Putamen (tissue), 1 donor: ENCODE results near the gene TBP.

Source experiments
- DNase-seq: peaks from one replicate; pipeline ENCODE4 v3.0.0-alpha.2; 2016; ENCODE audit warnings: low spot score

TBP gene

GRCh38 chr6:170535004-170535403 is 19.2 kb upstream of the TBP start:
- no peak for DNase-seq

DNA sequence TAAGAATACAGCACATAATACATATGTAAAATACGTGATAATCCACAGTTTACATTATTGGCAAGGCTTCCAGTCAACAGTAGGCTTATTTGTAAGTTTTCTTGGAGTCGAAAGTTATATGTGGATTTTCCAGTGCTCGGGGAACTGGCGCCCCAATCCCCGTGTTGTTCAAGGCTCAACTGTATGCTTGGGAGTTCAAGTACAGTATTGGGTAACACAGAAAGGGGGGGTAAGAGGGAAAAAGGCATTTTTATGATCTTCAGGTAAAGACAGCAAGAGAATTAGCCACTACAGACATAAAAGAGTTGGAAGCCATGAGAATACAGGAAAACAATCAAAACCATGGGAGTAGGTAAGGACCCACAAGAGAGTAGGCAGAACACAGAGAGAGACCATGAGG is 17.5 kb upstream of the TBP start:
- DNase-seq, result no peak

- DNase-seq, result no peak
These were observed 16.8 kb upstream of the TBP start for GRCh38 chr6:170537329-170537728.

DNA sequence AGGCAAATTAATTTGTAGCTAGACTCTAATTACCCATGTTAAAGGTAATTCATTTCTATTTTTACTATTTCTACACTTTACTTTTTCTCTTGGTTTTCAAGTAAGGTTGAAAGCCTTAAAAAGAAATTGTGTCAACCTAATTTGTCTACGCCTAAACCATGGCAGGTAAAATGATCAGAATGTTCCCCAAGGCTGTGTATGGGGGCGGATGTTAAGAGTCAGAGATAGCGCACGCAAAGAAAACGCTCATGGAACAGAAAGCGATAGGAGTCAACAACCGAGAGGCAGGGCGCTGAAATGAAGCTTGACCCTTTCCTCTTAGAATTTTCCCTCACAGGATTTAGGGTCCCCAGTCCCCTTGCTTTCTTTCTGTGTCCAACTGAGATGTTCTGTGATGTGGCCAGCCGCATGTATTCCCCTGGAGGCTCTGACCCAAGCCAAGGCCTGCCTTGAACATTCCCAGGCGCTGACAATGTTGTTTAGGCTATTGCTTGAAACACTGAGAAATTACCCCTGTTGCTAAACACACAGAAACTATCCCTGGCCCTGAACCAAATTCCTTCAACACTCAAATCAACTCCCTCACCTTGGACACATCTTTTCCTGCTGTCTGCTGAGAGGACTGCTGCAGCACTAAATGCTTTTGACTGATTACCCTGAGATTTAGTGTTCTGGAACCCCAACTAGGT is 12.0 kb upstream of the TBP start:
- DNase-seq, result peak; percentile 78

GRCh38 chr6:170545405-170545804 is 8.8 kb upstream of the TBP start:
- DNase-seq, result no peak

- peak; percentile 97 for DNase-seq
These were observed 1.2 kb upstream of the TBP start, which contains the start of gene PSMB1 for GRCh38 chr6:170552765-170553533. PSMB1 (minus strand) TSS chr6:170553307; CDS start chr6:170553242, 65 bp downstream.

- DNase-seq, result no peak
These were observed 596 bp upstream of the TBP start for GRCh38 chr6:170553534-170554012.

DNA sequence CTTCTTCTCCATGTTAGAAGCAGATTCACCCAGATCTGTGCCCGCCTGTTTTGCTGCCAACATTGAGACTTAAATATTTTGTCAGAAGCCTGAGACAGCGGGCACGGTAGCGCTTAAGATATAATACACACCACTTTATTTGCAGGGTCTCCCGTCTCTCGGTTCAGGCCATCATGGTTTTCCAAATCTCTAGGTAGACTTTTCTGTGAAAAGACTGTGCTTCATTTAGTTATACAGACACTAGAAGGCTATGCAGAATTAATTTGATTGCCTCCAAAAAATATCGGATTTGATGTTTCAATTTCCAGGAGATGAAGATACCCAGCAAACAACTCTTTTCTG is 598 bp downstream of the TBP start:
- DNase-seq, result no peak

DNA sequence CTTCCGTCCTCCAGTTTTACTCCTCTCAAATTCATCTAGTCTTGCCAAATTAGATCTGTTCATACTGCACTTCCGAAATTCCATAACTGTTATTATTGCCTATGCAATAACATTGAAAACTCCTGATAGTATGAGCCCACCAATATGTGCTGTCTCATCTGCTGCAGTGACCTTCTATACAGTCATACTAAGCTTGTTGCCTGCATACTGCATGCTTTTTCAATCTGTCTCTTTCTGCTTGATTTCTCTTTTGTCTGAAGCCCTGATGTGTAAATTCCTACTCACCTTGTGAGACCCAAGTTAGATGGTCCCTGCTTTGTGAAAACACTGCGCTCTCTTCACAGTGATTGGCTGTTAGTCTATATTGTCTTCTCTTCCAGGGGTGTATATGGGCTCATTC is 1.1 kb downstream of the TBP start:
- DNase-seq, result no peak

GRCh38 chr6:170561555-170561954 is 7.4 kb downstream of the TBP start:
- no peak for DNase-seq

- DNase-seq, result no peak
These were observed 10.9 kb downstream of the TBP start for GRCh38 chr6:170564936-170565530.

DNA sequence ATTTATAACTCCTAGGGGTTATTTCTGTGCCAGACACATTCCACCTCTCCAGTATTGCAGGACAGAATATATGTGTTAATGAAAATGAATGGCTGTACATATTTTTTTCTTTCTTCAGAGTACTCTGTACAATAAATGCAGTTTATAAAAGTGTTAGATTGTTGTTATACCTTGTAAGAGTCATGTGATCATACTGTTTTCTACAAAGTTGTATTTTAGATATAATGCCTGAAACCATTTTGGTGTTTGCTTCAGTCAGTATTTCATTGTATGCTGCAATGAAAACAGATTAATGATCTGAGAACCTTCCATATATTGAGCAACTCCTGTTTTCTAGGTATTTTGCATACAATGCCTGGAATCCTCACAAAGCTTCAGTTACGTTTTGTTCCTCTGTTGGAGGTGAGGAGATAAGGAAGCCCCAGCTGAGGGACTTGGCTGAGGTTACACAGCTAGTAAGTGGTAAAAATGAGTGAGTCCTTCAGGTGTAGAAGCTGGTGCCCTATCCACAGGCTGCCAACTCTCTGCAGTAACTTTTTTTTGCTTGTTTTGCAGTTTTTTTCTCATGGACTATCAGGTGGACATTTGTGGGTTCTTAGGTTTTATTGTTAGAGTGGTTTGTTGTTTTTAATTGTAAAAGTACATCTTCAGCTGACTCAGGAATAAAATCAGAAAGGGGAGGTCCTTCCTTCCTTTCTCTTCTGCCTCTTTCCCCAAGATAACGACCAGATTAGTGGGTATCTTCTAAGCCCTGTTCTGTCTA is 18.7 kb downstream of the TBP start:
- no peak for DNase-seq

GRCh38 chr6:170575250-170575649 is 21.1 kb downstream of the TBP start:
- DNase-seq, result no peak

- no peak for DNase-seq
These were observed 24.7 kb downstream of the TBP start for GRCh38 chr6:170578909-170579308.

DNA sequence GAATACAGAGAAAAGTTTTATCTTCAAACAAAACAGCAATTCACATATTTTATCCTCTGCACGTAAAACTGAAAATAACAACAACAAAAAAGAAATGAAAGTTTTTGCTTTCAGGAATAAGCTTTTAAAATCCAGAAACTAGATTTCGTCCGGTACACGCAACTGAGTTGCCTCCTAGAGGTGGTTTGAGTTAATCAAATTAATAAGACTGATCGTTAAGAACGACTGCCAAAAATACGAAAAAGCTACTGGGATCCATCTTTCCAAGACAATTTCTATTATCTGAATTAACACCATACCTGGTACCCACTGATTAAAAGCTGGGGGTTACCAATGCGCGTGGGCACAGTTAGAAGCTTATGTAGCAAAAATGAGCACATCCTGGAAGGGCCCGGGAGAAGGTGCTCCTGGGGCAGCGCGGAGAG is 29.6 kb downstream of the TBP start:
- no peak for DNase-seq

DNA sequence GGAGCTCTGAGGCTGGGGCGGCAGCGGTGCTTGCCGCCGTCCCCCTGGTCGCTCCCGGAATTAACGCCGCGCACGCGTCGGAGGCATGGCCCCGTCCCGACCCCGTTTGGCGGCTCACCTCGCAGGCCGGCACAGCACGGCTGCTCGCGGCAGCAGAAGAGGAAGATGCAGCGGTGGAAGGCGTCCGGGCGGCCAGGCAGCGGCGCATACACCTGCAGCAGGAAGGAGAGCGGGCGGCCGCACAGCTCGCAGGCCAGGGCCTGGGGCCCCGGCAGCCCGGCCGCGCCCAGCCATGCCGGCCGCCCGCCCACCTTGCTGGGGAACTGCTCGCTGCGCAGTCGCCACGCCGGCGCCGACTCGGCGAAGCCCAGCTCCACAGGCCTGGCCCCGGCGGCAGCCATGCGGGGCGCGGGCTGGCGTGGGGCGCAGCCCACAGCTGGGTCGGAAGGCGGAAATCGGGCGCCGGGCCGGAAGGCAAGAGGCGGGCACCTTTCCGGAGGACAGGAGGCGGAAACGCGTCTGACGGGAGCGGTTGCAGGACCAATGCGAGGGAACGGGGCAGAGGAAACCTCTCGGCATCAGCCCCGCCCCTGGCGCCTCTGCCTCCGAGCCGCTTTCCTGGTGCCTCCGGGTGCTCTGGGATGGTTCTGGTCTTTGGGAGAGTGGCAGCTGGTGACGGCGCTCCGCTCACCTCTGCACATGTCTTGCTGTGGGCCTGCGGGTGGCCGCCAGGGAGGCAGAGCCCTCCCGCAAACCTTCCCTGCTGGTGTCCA is 30.2 kb downstream of the TBP start, which contains the start of gene PDCD2:
TSS of gene PDCD2 (minus strand) at position 457 of the 773 bp plus-strand sequence. CDS start at position 401, 56 bp downstream.
- peak; percentile 91 for DNase-seq

DNA sequence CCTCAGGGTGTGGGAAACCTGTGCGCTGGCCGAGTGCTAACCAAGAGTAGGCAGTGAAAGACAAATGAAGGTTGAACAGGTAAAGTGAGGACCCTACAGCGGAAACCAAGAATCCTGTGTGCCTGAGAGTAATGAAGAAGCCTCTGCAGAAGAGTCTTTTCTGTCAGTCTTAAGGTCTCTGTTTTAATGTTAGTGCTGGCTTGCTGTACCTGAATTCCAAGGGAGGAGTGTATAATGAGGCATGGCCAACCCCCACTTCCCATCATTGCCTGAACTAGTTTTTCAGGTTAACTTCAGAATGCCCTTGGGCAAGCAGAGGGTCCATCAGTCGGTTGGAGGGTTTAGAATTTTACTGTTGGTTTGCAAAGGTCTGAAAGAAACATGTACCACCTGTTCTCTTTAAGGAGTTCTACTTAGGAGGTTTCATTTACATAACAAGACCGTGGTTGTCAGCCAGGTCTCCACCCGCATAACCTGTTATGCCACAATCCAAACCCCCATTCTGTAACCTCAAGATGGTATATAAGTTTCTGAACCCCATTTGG is 30.9 kb downstream of the TBP start:
- no peak for DNase-seq

DNA sequence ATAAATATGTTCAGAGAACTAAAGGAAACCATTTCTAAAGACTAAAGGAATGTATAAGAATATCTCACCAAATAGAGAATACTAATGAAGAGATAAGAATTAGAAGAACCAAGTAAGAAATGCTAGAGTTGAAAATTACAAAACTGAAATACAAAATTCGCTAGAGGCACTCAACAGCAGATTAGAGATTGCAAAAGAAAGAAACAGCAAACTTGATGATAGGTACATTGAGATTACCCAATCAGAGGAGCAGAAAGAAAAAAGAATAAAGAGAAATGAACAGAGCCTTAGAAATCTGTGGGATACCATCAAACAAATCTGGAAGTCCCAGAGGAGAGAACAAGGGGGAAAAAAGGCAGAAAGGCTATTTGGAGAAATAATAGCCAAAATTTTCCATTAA is 36.6 kb downstream of the TBP start:
- DNase-seq, result no peak

DNA sequence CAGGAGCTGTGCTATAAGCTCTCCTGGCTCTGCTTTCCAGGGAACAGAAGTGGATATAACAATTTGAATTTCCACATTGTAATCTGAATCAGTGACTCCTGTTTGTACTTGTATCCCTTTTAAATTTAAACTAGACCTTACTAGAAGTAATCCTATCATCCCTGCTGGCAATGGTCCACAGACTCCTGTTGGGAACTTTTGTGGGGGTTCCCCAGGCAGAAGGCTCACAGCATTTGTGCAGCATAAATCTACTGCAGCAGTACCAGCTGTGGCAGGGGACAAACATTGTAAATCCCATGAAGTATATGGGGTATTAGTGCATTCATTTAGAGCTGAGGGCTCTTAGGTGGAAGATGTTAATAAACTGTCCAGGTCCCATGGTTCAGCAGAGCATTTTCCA is 42.3 kb downstream of the TBP start:
- no peak for DNase-seq

GRCh38 chr6:170597278-170597677 is 43.1 kb downstream of the TBP start:
- no peak for DNase-seq
